Astrocyte (in vitro differentiated cells and primary cell): Measurements from ENCODE around the gene PSMG4. TPM values are rescaled to one million over a fixed set of nuclear protein-coding genes. Genes with fewer than 3 reads are reported as not detected.

Experiments used
- DNase-seq: peaks from one replicate; pipeline ENCODE4 v3.0.0-alpha.2; 2010; ENCODE audit warnings: low read depth
- FAIRE-seq: peaks from 2 replicates; lab custom pipeline; 2011; peaks lifted over from hg19 to GRCh38; lab: Jason Lieb, UNC
- H2AFZ ChIP-seq: 2 replicates; pipeline ENCODE4 v1.6.0; 2012; ENCODE audit warnings: low read depth, low read length, inconsistent platforms
- H3K27ac ChIP-seq: 2 replicates; pipeline ENCODE4 v1.5.1; 2011; ENCODE audit warnings: low read depth, low read length, inconsistent platforms
- H3K27me3 ChIP-seq: 2 replicates; pipeline ENCODE4 v1.6.0; 2011; ENCODE audit warnings: low read length, inconsistent platforms; ENCODE audit not compliant: insufficient read depth
- H3K36me3 ChIP-seq: 2 replicates; pipeline ENCODE4 v1.5.1; 2011; ENCODE audit warnings: low read length, inconsistent platforms; ENCODE audit not compliant: insufficient read depth
- H3K4me1 ChIP-seq: 2 replicates; pipeline ENCODE4 v1.5.1; 2011; ENCODE audit warnings: low read length, inconsistent platforms; ENCODE audit not compliant: insufficient read depth
- H3K4me2 ChIP-seq: 2 replicates; pipeline ENCODE4 v1.6.0; 2012; ENCODE audit warnings: low read length, inconsistent platforms
- H3K4me3 ChIP-seq: 2 replicates; pipeline ENCODE4 v1.5.1; 2011; ENCODE audit warnings: low read depth, mild to moderate bottlenecking, low read length, inconsistent platforms; ENCODE audit not compliant: insufficient read depth
- H3K79me2 ChIP-seq: 2 replicates; pipeline ENCODE4 v1.6.0; 2012; ENCODE audit warnings: mild to moderate bottlenecking, low read length, inconsistent platforms; ENCODE audit not compliant: insufficient read depth
- H3K9ac ChIP-seq: 2 replicates; pipeline ENCODE4 v1.6.0; 2012; ENCODE audit warnings: mild to moderate bottlenecking, low read length, inconsistent platforms
- H3K9me3 ChIP-seq: 2 replicates; pipeline ENCODE4 v1.5.1; 2012; ENCODE audit warnings: low read depth, mild to moderate bottlenecking, low read length, inconsistent platforms; ENCODE audit not compliant: insufficient read depth
- H4K20me1 ChIP-seq: 2 replicates; pipeline ENCODE4 v1.6.0; 2012; ENCODE audit warnings: low read length, inconsistent platforms; ENCODE audit not compliant: insufficient read depth
- H3K27ac Mint-ChIP-seq: one replicate; pipeline ENCODE4 v1.8.0; 2021; ENCODE audit warnings: mild to moderate bottlenecking, mixed read lengths; ENCODE audit not compliant: unreplicated experiment
- H3K27me3 Mint-ChIP-seq: one replicate; pipeline ENCODE4 v1.8.0; 2021; ENCODE audit warnings: low read depth, mixed read lengths; ENCODE audit not compliant: unreplicated experiment
- H3K36me3 Mint-ChIP-seq: one replicate; pipeline ENCODE4 v1.8.0; 2021; ENCODE audit warnings: low read depth, mixed read lengths; ENCODE audit not compliant: unreplicated experiment
- H3K4me1 Mint-ChIP-seq: one replicate; pipeline ENCODE4 v1.8.0; 2021; ENCODE audit warnings: low read depth, mixed read lengths; ENCODE audit not compliant: unreplicated experiment
- H3K4me3 Mint-ChIP-seq: one replicate; pipeline ENCODE4 v1.8.0; 2021; ENCODE audit warnings: mild to moderate bottlenecking, moderate library complexity, mixed read lengths; ENCODE audit not compliant: unreplicated experiment
- H3K9me3 Mint-ChIP-seq: one replicate; pipeline ENCODE4 v1.8.0; 2021; ENCODE audit warnings: mild to moderate bottlenecking, mixed read lengths; ENCODE audit not compliant: unreplicated experiment
- CTCF ChIP-seq: IDR thresholded peaks from 2 replicates; pipeline ENCODE4 v1.5.1; 2011; ENCODE audit warnings: low read depth, mild to moderate bottlenecking, inconsistent platforms, low read length, moderate library complexity; ENCODE audit not compliant: insufficient read depth
- EZH2 ChIP-seq: IDR thresholded peaks from 2 replicates; pipeline ENCODE4 v1.6.1; 2012; ENCODE audit warnings: mild to moderate bottlenecking, low read length, inconsistent platforms; ENCODE audit not compliant: insufficient read depth
- total RNA-seq: library from RNA; stranded (reverse); gene quantifications from 2 replicates; pipeline ENCODE4 v1.2.1, GENCODE V29; 2021

PSMG4 gene
- total RNA-seq, 1 donor from 2014 or later: 23.4 TPM

GRCh38 chr6:3210024-3210610 lies 48.6 kb upstream of the PSMG4 start:
- Mint-ChIP-seq H3K4me3 (no peak overlapping the region), H3K27ac (peak overlapping the region; percentile 97), H3K36me3 (peaks cover 1% of the 10 kb centered on the region), H3K27me3 (no peaks in the 10 kb centered on the region), H3K9me3 (no peaks in the 10 kb centered on the region), H3K4me1 (peaks cover 31% of the 10 kb centered on the region)
- no peak for DNase-seq
- Histone ChIP-seq H3K36me3 (no peaks in the 10 kb centered on the region), H3K79me2 (no peaks in the 10 kb centered on the region), H3K9me3 (no peaks in the 10 kb centered on the region), H3K4me3 (no peak overlapping the region), H3K4me2 (peak overlapping the region; percentile 81), H2AFZ (no peak overlapping the region), H3K27me3 (no peaks in the 10 kb centered on the region), H3K27ac (peak overlapping the region; percentile 80), H3K9ac (peak overlapping the region; percentile 75), H4K20me1 (no peaks in the 10 kb centered on the region), H3K4me1 (peaks cover 44% of the 10 kb centered on the region)
- no peak for FAIRE-seq
- TF ChIP-seq EZH2 (no peak), CTCF (no peak)

GRCh38 chr6:3211681-3212080 lies 47.1 kb upstream of the PSMG4 start:
- Mint-ChIP-seq H3K27ac (no peak overlapping the region), H3K9me3 (no peaks in the 10 kb centered on the region), H3K4me1 (peaks cover 22% of the 10 kb centered on the region), H3K27me3 (no peaks in the 10 kb centered on the region), H3K36me3 (peaks cover 1% of the 10 kb centered on the region), H3K4me3 (no peak overlapping the region)
- Histone ChIP-seq H3K4me3 (no peak overlapping the region), H3K9ac (no peak overlapping the region), H3K4me1 (peaks cover 35% of the 10 kb centered on the region), H4K20me1 (no peaks in the 10 kb centered on the region), H3K36me3 (no peaks in the 10 kb centered on the region), H3K27me3 (no peaks in the 10 kb centered on the region), H3K9me3 (no peaks in the 10 kb centered on the region), H3K79me2 (no peaks in the 10 kb centered on the region), H2AFZ (no peak overlapping the region), H3K27ac (no peak overlapping the region), H3K4me2 (no peak overlapping the region)
- FAIRE-seq (no peak), DNase-seq (no peak)
- TF ChIP-seq CTCF: no peak
- no peak for TF ChIP-seq EZH2

- DNase-seq (no peak), FAIRE-seq (no peak)
- Histone ChIP-seq H3K9ac (no peak overlapping the region), H3K36me3 (no peaks in the 10 kb centered on the region), H3K4me2 (no peak overlapping the region), H3K27ac (no peak overlapping the region), H3K27me3 (peaks cover 3% of the 10 kb centered on the region), H2AFZ (no peak overlapping the region), H3K4me3 (no peak overlapping the region), H4K20me1 (no peaks in the 10 kb centered on the region), H3K4me1 (peaks cover 35% of the 10 kb centered on the region), H3K79me2 (no peaks in the 10 kb centered on the region), H3K9me3 (no peaks in the 10 kb centered on the region)
- Mint-ChIP-seq H3K4me3 (no peak overlapping the region), H3K27ac (no peak overlapping the region), H3K4me1 (peaks cover 20% of the 10 kb centered on the region), H3K9me3 (no peaks in the 10 kb centered on the region), H3K36me3 (peaks cover 1% of the 10 kb centered on the region), H3K27me3 (no peaks in the 10 kb centered on the region)
- no peak for TF ChIP-seq EZH2
- no peak for TF ChIP-seq CTCF
Measured at GRCh38 chr6:3212261-3212660, 46.5 kb upstream of the PSMG4 start.
